ENCODE results near the gene ZNF664. TPM values are rescaled to one million over a fixed set of nuclear protein-coding genes. Genes with fewer than 3 reads are reported as not detected.

ZNF664 gene
- total and polyA plus RNA-seq, 4 donors: 31.7 to 118 (median 69.5) TPM

GRCh38 chr12:123982269-123982668, 9.3 kb downstream of the ZNF664 start:
- ATAC-seq (ENCODE audit: insufficient read depth, low FRiP score): no peak

GRCh38 chr12:123983822-123984485, 10.9 kb downstream of the ZNF664 start:
- Histone ChIP-seq H3K27ac (ENCODE audit: low read depth in 1 of 2, low read length in 1 of 2) (no peak overlapping the region), H3K9ac (ENCODE audit: insufficient read depth in 1 of 2, low read length in 2 of 2) (no peak overlapping the region), H3K9me3 (ENCODE audit: control insufficient read depth in 4 of 4, insufficient read depth in 3 of 4, low read length in 3 of 4) (no peaks in the 10 kb centered on the region), H3K4me1 (ENCODE audit: control insufficient read depth in 5 of 5, insufficient read depth in 5 of 5, low read length in 5 of 5) (peaks cover 3 to 18% (median 12%) of the 10 kb centered on the region in 5 donors), H3K36me3 (ENCODE audit: control insufficient read depth in 4 of 4, insufficient read depth in 4 of 4, low read length in 4 of 4) (peaks cover 4 to 15% (median 8%) of the 10 kb centered on the region in 4 donors), H3K27me3 (ENCODE audit: control insufficient read depth in 3 of 3, insufficient read depth in 3 of 3, low read length in 2 of 3) (no peaks in the 10 kb centered on the region), H3K4me3 (no peak overlapping the region)
- DNase-seq (peak; percentile 39 to 80 (median 78)), ATAC-seq (ENCODE audit: insufficient read depth, low FRiP score) (no peak)
- peak; percentile 53 for TF ChIP-seq CTCF (IDR thresholded peaks at IDR 0.05; ENCODE audit: control extremely low read depth, extremely low read depth)
- 45 to 51% methylated on average over 7 of the region's 7 CpGs for WGBS, 2 donors

More at GRCh38 chr12:123982269-123982668, 9.3 kb downstream of the ZNF664 start:
- H3K4me1 ChIP-seq (ENCODE audit: control insufficient read depth in 5 of 5, insufficient read depth in 5 of 5, low read length in 5 of 5): peaks cover 2 to 17% (median 12%) of the 10 kb centered on the region in 5 donors
- TF ChIP-seq CTCF (IDR thresholded peaks at IDR 0.05; ENCODE audit: control extremely low read depth, extremely low read depth): no peak
- H3K36me3 ChIP-seq (ENCODE audit: control insufficient read depth in 4 of 4, insufficient read depth in 4 of 4, low read length in 4 of 4): peaks cover 0 to 6% (median 3%) of the 10 kb centered on the region in 4 donors
- no peaks in the 10 kb centered on the region for H3K9me3 ChIP-seq (ENCODE audit: control insufficient read depth in 4 of 4, insufficient read depth in 3 of 4, low read length in 3 of 4)
- H3K27ac ChIP-seq (ENCODE audit: low read depth in 1 of 2, low read length in 1 of 2): no peak overlapping the region
- no peak overlapping the region for H3K9ac ChIP-seq (ENCODE audit: insufficient read depth in 1 of 2, low read length in 2 of 2)
- H3K27me3 ChIP-seq (ENCODE audit: control insufficient read depth in 3 of 3, insufficient read depth in 3 of 3, low read length in 2 of 3): no peaks in the 10 kb centered on the region
- H3K4me3 ChIP-seq: no peak overlapping the region
- WGBS, 2 donors: 90 to 94% methylated on average over 7 of the region's 7 CpGs
- no peak for DNase-seq

- no peak overlapping the region for H3K4me3 ChIP-seq
- 86 to 88% methylated on average over 4 of the region's 4 CpGs for WGBS, 2 donors
- peaks cover 4 to 23% (median 16%) of the 10 kb centered on the region in 4 donors for H3K36me3 ChIP-seq (ENCODE audit: control insufficient read depth in 4 of 4, insufficient read depth in 4 of 4, low read length in 4 of 4)
- no peaks in the 10 kb centered on the region for H3K9me3 ChIP-seq (ENCODE audit: control insufficient read depth in 4 of 4, insufficient read depth in 3 of 4, low read length in 3 of 4)
- no peak for ATAC-seq (ENCODE audit: insufficient read depth, low FRiP score)
- H3K27me3 ChIP-seq (ENCODE audit: control insufficient read depth in 3 of 3, insufficient read depth in 3 of 3, low read length in 2 of 3): no peaks in the 10 kb centered on the region
- H3K9ac ChIP-seq (ENCODE audit: insufficient read depth in 1 of 2, low read length in 2 of 2): no peak overlapping the region
- peaks cover 5 to 27% (median 12%) of the 10 kb centered on the region in 5 donors for H3K4me1 ChIP-seq (ENCODE audit: control insufficient read depth in 5 of 5, insufficient read depth in 5 of 5, low read length in 5 of 5)
- TF ChIP-seq CTCF (IDR thresholded peaks at IDR 0.05; ENCODE audit: control extremely low read depth, extremely low read depth): no peak
- DNase-seq: no peak
- H3K27ac ChIP-seq (ENCODE audit: low read depth in 1 of 2, low read length in 1 of 2): no peak overlapping the region
Measured at GRCh38 chr12:123984903-123985302, 11.9 kb downstream of the ZNF664 start.
